ENCODE results near the gene DYNC2H1. TPM values are rescaled to one million over a fixed set of nuclear protein-coding genes. Genes with fewer than 3 reads are reported as not detected.

Gene DYNC2H1
- total RNA-seq, 3 donors from 2014 or later = 0.98 to 2.3 (median 1.0) TPM

- no peaks in the 10 kb centered on the region for H3K27me3 Mint-ChIP-seq (ENCODE audit: low read depth)
- H3K9me3 Mint-ChIP-seq = no peaks in the 10 kb centered on the region
- H3K4me1 Mint-ChIP-seq (ENCODE audit: low read depth) = no peaks in the 10 kb centered on the region
- ATAC-seq (no peak), DNase-seq (no peak)
- no peaks in the 10 kb centered on the region for H3K36me3 Mint-ChIP-seq (ENCODE audit: insufficient read depth)
- no peak overlapping the region for H3K4me3 Mint-ChIP-seq
Measured at GRCh38 chr11:103453126-103453525, 343.9 kb downstream of the DYNC2H1 start.

- no peak for ATAC-seq
- H3K9me3 Mint-ChIP-seq = no peaks in the 10 kb centered on the region
- no peaks in the 10 kb centered on the region for H3K4me1 Mint-ChIP-seq (ENCODE audit: low read depth)
- H3K36me3 Mint-ChIP-seq (ENCODE audit: insufficient read depth) = no peaks in the 10 kb centered on the region
- no peaks in the 10 kb centered on the region for H3K27me3 Mint-ChIP-seq (ENCODE audit: low read depth)
- DNase-seq = no peak
- no peak overlapping the region for H3K4me3 Mint-ChIP-seq
Measured at GRCh38 chr11:103453915-103454709, 344.9 kb downstream of the DYNC2H1 start.

GRCh38 chr11:103464420-103464819 lies 355.2 kb downstream of the DYNC2H1 start:
- no peaks in the 10 kb centered on the region for H3K4me1 Mint-ChIP-seq (ENCODE audit: low read depth)
- DNase-seq (no peak), ATAC-seq (no peak)
- no peaks in the 10 kb centered on the region for H3K27me3 Mint-ChIP-seq (ENCODE audit: low read depth)
- no peak overlapping the region for H3K4me3 Mint-ChIP-seq
- H3K9me3 Mint-ChIP-seq = no peaks in the 10 kb centered on the region
- H3K36me3 Mint-ChIP-seq (ENCODE audit: insufficient read depth) = no peaks in the 10 kb centered on the region

DNA sequence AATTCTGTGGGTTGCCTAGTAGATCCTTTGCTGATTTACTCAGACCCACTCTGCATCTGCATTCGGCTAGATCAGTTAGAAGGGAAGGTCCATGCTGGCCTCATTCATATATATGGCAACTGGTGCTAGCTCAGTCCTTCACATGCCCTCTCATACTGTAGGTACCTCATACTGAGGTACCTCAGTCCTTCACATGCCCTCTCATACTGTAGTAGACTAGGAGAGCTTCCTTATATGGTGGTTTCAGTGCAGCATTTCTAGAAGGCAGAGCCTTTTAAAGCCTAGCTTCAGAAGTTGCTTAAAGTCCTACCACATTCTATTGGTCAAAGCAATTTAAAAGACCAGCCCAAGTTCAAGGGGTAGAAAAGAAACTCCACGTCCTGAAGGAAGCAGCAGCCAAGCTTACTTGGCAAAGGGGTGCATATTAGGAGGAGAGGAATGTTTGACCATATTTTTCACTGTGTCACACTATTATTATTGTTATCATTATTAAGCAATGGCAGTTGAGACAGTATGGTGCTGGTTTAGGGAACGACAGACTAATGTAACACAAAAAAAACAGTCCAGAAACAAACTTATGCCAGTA lies 356.4 kb downstream of the DYNC2H1 start:
- H3K4me1 Mint-ChIP-seq (ENCODE audit: low read depth) = no peaks in the 10 kb centered on the region
- H3K9me3 Mint-ChIP-seq = no peaks in the 10 kb centered on the region
- H3K4me3 Mint-ChIP-seq = no peak overlapping the region
- no peaks in the 10 kb centered on the region for H3K36me3 Mint-ChIP-seq (ENCODE audit: insufficient read depth)
- no peak for ATAC-seq
- no peaks in the 10 kb centered on the region for H3K27me3 Mint-ChIP-seq (ENCODE audit: low read depth)
- no peak for DNase-seq

DNA sequence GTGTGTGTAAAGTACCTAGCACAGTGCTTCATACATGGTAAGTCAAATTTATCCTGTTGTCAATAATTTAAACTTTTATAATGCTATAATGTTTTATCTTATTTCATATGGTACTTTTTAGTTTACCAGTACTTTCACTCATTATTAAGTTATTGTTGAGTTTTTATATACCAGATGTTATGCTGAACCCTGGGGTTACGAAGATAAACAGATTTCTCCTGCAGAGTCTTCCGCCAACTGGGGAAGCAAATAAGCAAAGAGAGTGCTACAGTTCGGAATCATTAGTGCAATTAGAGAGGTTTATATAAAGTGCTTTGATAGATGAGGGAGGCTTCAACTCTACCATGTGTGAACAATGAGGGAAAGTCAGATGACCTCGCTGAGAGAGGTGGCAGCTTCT lies 362.3 kb downstream of the DYNC2H1 start:
- no peak for ATAC-seq
- H3K4me1 Mint-ChIP-seq (ENCODE audit: low read depth) = no peaks in the 10 kb centered on the region
- no peak for DNase-seq
- no peaks in the 10 kb centered on the region for H3K27me3 Mint-ChIP-seq (ENCODE audit: low read depth)
- no peaks in the 10 kb centered on the region for H3K9me3 Mint-ChIP-seq
- no peak overlapping the region for H3K4me3 Mint-ChIP-seq
- H3K36me3 Mint-ChIP-seq (ENCODE audit: insufficient read depth) = no peaks in the 10 kb centered on the region

DNA sequence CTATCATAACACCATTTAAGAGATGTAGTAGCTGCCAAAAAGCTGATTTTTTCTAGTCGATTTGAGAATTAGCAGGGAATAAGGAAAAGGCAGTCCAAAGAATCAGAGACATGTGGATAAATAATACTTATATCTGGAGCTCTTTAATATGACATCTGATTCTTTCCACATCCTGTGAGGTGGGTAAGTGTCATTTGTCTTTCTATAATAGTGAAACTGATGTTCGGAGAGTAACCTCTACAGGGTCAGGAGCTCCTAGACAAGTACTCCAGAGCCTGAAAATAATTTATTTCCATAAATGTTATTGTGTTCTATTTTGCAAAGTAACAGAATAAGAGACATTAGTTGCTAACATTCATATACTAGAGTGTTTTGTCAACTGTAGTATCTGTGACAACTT lies 367.6 kb downstream of the DYNC2H1 start:
- Mint-ChIP-seq H3K9me3 (no peaks in the 10 kb centered on the region), H3K27me3 (ENCODE audit: low read depth) (no peaks in the 10 kb centered on the region), H3K36me3 (ENCODE audit: insufficient read depth) (no peaks in the 10 kb centered on the region), H3K4me3 (no peak overlapping the region), H3K4me1 (ENCODE audit: low read depth) (no peaks in the 10 kb centered on the region)
- ATAC-seq (no peak), DNase-seq (no peak)

- Mint-ChIP-seq H3K4me3 (no peak overlapping the region), H3K9me3 (no peaks in the 10 kb centered on the region), H3K4me1 (ENCODE audit: low read depth) (no peaks in the 10 kb centered on the region), H3K36me3 (ENCODE audit: insufficient read depth) (no peaks in the 10 kb centered on the region), H3K27me3 (ENCODE audit: low read depth) (no peaks in the 10 kb centered on the region)
- DNase-seq (no peak), ATAC-seq (no peak)
Measured at GRCh38 chr11:103480421-103480820, 371.2 kb downstream of the DYNC2H1 start.

DNA sequence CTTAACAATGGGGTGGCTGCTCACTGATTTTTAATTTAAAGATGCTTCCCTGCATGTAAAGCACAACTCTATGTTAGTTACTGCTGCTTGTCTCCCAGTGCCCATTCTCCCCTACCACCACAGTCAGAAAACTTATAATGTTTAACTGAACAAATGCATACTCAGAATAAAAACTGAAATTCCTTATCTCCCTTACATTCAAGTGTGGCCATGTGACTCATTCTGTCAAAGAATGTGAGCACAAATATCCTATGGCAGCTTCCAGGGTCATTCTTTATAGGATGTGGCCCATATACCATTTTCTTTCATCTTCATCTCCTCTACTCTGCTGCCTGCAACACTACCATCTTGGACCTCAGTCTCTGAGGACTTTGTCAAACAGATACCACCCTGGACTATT lies 374.8 kb downstream of the DYNC2H1 start:
- no peaks in the 10 kb centered on the region for H3K27me3 Mint-ChIP-seq (ENCODE audit: low read depth)
- no peak for ATAC-seq
- no peaks in the 10 kb centered on the region for H3K9me3 Mint-ChIP-seq
- no peak overlapping the region for H3K4me3 Mint-ChIP-seq
- H3K4me1 Mint-ChIP-seq (ENCODE audit: low read depth) = no peaks in the 10 kb centered on the region
- DNase-seq = no peak
- H3K36me3 Mint-ChIP-seq (ENCODE audit: insufficient read depth) = no peaks in the 10 kb centered on the region

GRCh38 chr11:103484545-103484944 lies 375.3 kb downstream of the DYNC2H1 start:
- Mint-ChIP-seq H3K36me3 (ENCODE audit: insufficient read depth) (no peaks in the 10 kb centered on the region), H3K27me3 (ENCODE audit: low read depth) (no peaks in the 10 kb centered on the region), H3K4me1 (ENCODE audit: low read depth) (no peaks in the 10 kb centered on the region), H3K4me3 (no peak overlapping the region), H3K9me3 (no peaks in the 10 kb centered on the region)
- no peak for DNase-seq
- no peak for ATAC-seq

- ATAC-seq (no peak), DNase-seq (no peak)
- Mint-ChIP-seq H3K9me3 (no peaks in the 10 kb centered on the region), H3K4me1 (ENCODE audit: low read depth) (no peaks in the 10 kb centered on the region), H3K36me3 (ENCODE audit: insufficient read depth) (no peaks in the 10 kb centered on the region), H3K27me3 (ENCODE audit: low read depth) (no peaks in the 10 kb centered on the region), H3K4me3 (no peak overlapping the region)
Measured at GRCh38 chr11:103486604-103487003, 377.4 kb downstream of the DYNC2H1 start.

- ATAC-seq = no peak
- no peaks in the 10 kb centered on the region for H3K4me1 Mint-ChIP-seq (ENCODE audit: low read depth)
Measured at GRCh38 chr11:103487113-103487512, 377.9 kb downstream of the DYNC2H1 start.

GRCh38 chr11:103488031-103488461 lies 378.8 kb downstream of the DYNC2H1 start:
- no peaks in the 10 kb centered on the region for H3K27me3 Mint-ChIP-seq (ENCODE audit: low read depth)
- no peak for DNase-seq
- ATAC-seq = peak; percentile 55 to 73
- no peak overlapping the region for H3K4me3 Mint-ChIP-seq
- H3K36me3 Mint-ChIP-seq (ENCODE audit: insufficient read depth) = no peaks in the 10 kb centered on the region
- no peaks in the 10 kb centered on the region for H3K9me3 Mint-ChIP-seq
- H3K4me1 Mint-ChIP-seq (ENCODE audit: low read depth) = no peaks in the 10 kb centered on the region

More at GRCh38 chr11:103487113-103487512, 377.9 kb downstream of the DYNC2H1 start:
- no peaks in the 10 kb centered on the region for H3K36me3 Mint-ChIP-seq (ENCODE audit: insufficient read depth)
- no peaks in the 10 kb centered on the region for H3K9me3 Mint-ChIP-seq
- H3K4me3 Mint-ChIP-seq = no peak overlapping the region
- no peaks in the 10 kb centered on the region for H3K27me3 Mint-ChIP-seq (ENCODE audit: low read depth)
- no peak for DNase-seq

- Mint-ChIP-seq H3K36me3 (ENCODE audit: insufficient read depth) (no peaks in the 10 kb centered on the region), H3K4me1 (ENCODE audit: low read depth) (no peaks in the 10 kb centered on the region), H3K4me3 (no peak overlapping the region), H3K27me3 (ENCODE audit: low read depth) (no peaks in the 10 kb centered on the region), H3K9me3 (no peaks in the 10 kb centered on the region)
- DNase-seq (no peak), ATAC-seq (peak in 1 of 2 donors; percentile 25)
Measured at GRCh38 chr11:103488579-103488978, 379.4 kb downstream of the DYNC2H1 start.

- peaks cover 1% of the 10 kb centered on the region for H3K27me3 Mint-ChIP-seq (ENCODE audit: low read depth)
- no peaks in the 10 kb centered on the region for H3K4me1 Mint-ChIP-seq (ENCODE audit: low read depth)
- H3K9me3 Mint-ChIP-seq = no peaks in the 10 kb centered on the region
- H3K4me3 Mint-ChIP-seq = no peak overlapping the region
- no peak for DNase-seq
- no peaks in the 10 kb centered on the region for H3K36me3 Mint-ChIP-seq (ENCODE audit: insufficient read depth)
- ATAC-seq = no peak
Measured at GRCh38 chr11:103491777-103492176, 382.6 kb downstream of the DYNC2H1 start.

GRCh38 chr11:103494491-103494890 lies 385.3 kb downstream of the DYNC2H1 start:
- no peaks in the 10 kb centered on the region for H3K4me1 Mint-ChIP-seq (ENCODE audit: low read depth)
- ATAC-seq (no peak), DNase-seq (no peak)
- no peak overlapping the region for H3K4me3 Mint-ChIP-seq
- no peaks in the 10 kb centered on the region for H3K9me3 Mint-ChIP-seq
- H3K36me3 Mint-ChIP-seq (ENCODE audit: insufficient read depth) = no peaks in the 10 kb centered on the region
- peaks cover 8% of the 10 kb centered on the region for H3K27me3 Mint-ChIP-seq (ENCODE audit: low read depth)

All from activated T-cell treated with anti-CD3 and anti-CD28 coated beads, Interleukin-2, amount 50 U/mL, for 4 hours (primary cell).